ENCODE data around the gene DMRT1.

DMRT1 gene

GRCh38 chr9:926976-927375 is 85.5 kb downstream of the DMRT1 start:
- no peak for DNase-seq

- DNase-seq, result peak in 1 of 2 experiments; percentile 16
These were observed 87.0 kb downstream of the DMRT1 start for GRCh38 chr9:928363-929042.

DNA sequence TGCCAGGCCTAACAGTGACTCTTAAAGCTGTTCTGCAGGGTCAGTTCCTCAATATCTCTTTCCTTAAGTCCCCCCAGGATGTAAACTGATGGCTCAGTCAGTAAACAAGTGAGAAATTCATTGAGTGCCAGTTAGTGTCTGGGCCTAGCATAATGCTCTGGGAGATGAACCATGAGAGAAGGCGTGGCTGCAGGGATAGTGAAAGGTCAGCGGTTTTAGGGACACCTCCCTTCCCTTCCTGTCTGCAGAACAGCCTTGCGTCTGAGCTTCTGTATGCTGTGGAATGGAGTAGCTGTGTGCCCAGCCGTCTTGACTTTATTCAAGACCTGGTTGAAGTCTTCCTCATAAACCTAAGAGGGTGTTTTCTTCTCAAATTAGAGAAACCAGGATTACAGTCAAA is 88.2 kb downstream of the DMRT1 start:
- no peak for DNase-seq

- no peak for DNase-seq
These were observed 91.9 kb downstream of the DMRT1 start for GRCh38 chr9:933356-933755.

- peak; percentile 78 to 82 for DNase-seq
These were observed 94.0 kb downstream of the DMRT1 start for GRCh38 chr9:935348-935965.

- no peak for DNase-seq
These were observed 101.5 kb downstream of the DMRT1 start for GRCh38 chr9:942805-943580.

DNA sequence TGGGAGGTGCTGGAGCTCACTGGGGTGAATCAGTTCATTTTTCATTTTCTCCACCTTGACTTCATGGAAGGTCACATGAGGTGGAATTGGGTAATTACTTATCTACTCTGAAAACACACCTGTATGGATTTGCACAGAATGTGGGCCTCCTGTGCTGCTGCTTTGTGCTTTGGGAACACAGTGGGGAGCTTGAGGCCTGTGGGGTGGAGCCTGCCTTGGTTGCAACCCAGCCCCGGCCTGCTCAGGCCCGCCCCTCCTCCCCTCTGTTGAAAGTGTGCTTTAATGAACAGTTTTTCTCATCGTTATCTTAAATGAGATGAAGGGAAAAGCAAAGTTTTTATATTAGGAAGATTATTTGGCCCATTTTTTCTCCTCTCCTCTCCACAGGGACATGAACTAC is 106.5 kb downstream of the DMRT1 start:
- no peak for DNase-seq

DNA sequence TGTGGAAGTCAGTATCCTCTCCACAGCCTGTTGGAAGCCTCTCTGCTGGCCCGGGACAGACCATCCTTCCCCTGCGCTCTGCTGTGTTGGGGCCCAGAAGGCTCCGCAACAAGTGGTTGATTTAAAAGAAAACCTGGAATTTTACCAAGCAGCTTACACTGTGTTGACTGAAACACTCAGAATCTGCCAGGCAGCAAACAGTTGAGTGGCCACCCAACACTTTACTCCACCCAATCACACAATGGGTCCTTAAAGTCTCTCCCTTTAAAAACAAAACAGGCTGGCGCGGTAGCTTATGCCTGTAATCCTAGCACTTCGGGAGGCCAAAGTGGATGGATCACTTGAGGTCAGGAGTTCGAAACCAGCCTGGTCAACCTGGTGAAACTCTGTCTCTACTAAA is 107.0 kb downstream of the DMRT1 start:
- no peak for DNase-seq

DNA sequence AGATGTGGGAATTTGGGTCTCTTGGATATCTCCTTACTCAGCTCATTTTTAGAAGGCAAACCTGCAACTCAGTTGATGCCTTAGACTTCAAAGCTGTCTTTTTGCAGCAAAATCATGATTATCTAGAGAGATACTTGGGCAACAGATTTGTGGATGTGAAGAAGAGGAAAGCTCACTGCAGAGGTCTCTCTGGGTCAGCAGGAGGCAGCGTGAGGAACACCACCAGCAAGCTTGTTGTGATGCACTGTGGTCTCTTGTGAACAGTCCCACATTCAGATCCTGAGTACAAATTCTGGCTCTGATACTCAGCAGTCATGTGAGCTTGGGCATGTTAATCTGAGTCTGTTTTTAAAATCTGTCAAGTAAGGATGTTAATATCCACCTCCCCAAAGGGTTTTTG is 108.6 kb downstream of the DMRT1 start:
- DNase-seq, result no peak

- DNase-seq, result no peak
These were observed 111.0 kb downstream of the DMRT1 start for GRCh38 chr9:952546-952945.

DNA sequence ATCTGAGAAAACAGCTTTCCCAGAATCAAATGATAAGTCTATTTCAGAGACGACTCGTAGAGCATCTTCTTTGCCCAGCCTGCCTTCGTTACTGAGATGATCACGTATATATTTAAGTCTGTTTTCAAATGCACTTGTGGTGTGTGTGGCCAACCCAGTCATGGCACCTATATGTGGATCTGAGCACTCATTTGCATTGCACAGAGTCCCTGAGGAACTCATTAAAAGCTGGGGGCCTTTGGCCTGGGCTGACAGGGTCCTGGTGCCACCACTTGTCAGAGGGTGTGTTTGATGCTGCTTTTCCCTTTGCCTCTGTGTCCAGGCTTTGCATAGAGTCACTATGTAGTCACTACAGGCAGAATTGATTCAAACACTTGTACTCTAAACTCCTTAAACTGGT is 117.6 kb downstream of the DMRT1 start:
- DNase-seq, result no peak

GRCh38 chr9:959914-960313 is 118.4 kb downstream of the DMRT1 start:
- no peak for DNase-seq

- no peak for DNase-seq
These were observed 120.5 kb downstream of the DMRT1 start for GRCh38 chr9:962023-962422.

DNA sequence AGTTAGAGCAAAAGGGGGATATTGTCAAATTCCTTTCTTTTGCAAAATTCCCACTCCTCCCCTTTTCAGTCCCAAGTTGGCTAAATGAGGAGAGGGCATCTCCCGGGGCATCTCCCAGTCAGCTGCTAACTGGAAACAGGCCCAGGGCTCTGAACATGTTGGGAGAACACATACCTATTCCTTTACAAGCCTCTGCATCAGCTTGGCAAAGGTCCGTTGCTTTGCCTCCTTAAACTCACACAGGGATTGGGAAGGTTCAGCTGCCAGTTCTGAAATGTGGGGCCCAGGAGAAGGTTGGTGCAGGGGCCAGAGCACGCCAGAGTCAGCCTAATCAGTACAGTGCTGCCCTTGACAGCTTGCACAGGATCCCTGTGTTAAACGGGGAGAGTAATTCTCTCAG is 124.0 kb downstream of the DMRT1 start:
- DNase-seq, result no peak

DNA sequence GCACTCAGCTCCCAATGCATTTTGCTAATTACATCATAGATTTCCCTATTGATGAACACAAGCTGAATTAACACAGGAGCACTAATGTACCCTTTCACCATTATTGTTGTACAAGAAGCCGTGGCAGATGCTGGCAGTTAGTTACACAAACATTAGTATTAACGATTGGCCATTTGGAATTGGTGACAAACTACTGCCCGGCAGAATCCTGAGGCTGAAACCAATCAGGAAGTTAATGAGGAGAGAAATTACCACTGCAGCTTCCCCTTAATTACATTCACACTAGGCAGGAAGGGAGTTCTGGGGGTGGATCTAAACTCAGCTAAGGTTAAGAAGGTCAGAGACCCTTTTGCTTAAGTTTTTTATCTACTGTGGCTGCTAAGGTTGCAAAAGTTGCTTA is 125.4 kb downstream of the DMRT1 start:
- peak; percentile 84 to 94 for DNase-seq

DNA sequence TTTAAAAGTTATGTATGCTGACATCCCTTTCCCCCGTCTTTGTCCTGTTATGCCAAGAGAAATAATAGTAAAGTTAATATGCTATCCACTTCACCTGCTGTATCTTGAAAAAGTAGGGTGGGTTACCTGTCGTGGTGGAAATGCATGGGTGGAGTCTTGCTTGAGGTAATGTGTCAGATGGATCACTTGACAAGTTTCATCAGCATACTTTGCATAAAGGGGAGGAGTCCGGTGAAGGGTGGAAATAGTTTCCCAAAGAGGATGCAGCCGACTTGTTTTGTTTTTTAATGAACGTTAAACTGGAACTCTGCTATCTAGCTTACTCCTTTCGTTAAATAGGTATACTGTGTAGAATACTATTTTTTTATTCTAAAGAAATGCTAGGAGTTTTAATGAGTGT is 125.9 kb downstream of the DMRT1 start:
- DNase-seq, result peak; percentile 53 to 64

GRCh38 chr9:967903-968641 is 126.6 kb downstream of the DMRT1 start:
- peak; percentile 74 to 79 for DNase-seq

DNA sequence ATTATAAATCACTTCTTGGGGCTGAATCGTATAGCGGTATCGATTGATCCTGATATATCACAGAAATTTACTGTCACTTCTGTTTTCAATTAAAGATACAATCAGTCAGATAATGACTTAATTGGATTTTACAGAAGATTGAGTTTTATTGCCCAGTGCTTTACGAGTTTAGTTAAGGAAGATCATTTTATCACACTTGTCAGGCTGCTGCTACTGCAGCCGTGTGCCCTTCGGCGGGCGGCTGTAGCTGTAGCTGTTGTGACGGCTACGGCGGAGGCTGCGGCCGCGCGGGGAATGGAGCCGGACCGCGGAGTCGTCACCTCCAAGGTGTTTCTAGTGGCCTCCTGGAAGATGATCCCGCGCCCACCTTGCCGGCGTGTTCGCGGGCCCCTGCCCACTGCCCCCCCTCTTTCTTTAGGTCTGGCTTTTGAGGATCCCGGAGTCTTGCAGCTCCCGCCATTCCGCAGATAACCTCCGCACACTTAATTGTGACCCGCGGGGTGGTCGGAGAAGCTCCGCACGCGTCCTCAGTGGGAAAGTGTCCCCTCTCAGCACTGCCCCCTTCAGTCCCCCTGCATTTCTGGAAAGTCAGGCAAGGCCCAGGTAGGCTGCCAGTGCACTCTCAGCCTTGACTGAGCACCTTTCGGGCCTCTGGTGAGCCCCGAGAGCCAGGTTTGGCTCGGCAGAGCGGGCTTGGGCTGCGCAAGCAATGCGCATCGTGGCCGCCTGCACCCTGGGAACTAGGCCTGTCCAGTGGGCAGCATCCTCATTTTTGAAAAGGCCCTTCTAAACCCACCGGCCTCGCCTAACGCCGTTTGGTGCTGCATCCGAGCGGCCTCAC is 128.0 kb downstream of the DMRT1 start:
- no peak for DNase-seq

DNA sequence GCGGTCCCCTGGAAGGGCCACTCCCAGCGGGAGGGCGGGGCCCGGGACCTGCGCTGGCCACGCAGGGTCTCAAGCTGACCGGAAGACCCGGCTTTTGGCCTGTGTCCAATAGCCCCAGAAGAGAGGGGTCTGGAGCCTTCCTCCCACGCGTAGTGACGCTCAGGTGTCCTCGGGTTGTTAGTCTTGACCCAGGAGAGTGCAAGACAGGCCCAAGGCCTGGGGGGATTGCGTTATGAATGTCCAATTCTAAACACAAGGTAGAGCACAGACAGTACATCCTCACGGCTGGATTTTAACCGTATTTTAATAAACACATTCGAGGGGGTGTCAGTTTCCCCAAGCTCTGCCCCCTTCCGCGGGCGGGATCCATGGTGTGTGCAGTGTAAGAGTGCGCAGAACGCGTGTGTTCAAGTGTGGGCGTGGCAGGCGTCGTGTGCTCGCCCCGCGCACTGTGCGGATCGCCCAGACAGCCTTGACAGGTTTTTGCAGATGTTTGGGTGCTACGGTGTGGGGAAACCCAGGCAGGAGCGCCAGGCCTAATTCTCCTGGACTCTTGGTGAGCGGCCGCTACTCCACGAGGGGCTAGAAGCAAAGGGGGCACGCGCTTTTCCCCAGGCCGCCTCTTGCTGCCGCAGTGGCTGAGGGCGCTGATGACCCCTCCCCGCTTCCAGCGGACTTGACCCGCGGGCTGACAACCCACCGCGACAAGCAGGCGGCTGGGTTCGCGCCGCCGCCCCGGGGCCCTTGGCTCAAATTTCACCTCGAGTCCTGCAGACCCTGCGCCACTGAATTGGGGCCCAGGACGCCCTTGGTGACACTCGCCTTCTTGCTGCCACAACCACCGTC is 128.9 kb downstream of the DMRT1 start:
- no peak for DNase-seq

DNA sequence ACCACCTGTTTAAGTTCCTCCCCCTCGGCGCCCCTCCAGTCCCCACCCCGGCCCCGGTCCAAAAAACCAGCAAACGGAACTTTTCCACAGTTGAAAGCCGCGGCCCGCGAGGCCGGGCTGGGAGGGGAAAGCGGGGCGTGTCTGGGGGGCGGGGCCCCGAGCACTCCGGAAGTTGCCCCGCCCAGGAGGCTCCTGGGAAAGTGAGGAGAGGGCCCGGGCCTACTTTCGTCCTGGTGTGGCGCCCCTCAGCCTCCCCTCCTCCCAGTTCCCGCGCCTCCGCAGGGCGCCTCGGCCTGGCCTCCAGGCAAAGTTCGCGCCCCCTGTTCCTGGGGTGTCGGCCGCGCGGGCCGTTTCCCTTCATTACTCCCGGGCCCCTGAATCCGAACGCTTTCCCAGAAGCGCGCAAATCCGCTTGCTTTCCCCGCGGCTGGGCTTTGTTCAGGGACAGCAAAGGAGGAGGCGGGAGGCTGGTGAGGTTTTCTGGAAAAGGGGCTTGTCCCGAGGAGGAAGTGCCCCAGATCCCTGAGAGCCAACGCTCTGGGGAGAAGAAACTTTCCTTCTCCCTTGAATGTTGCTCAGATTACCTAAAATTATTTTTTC is 130.5 kb downstream of the DMRT1 start:
- no peak for DNase-seq
